HG03175 (cell line): ENCODE data around the gene RCAN1.
A peak's percentile ranks its signal among the peaks of the same experiment; 100 is the strongest.

ENCODE experiments used
- ATAC-seq: cut with Tn5 transposase; IDR thresholded peaks from one replicate; pipeline ENCODE4 v1.9.1; 2021; ENCODE audit warnings: mild to moderate bottlenecking, moderate library complexity; ENCODE audit not compliant: unreplicated experiment

Gene RCAN1

GRCh38 chr21:34599534-34600101, 15.3 kb downstream of the RCAN1 start:
- no peak for ATAC-seq

DNA sequence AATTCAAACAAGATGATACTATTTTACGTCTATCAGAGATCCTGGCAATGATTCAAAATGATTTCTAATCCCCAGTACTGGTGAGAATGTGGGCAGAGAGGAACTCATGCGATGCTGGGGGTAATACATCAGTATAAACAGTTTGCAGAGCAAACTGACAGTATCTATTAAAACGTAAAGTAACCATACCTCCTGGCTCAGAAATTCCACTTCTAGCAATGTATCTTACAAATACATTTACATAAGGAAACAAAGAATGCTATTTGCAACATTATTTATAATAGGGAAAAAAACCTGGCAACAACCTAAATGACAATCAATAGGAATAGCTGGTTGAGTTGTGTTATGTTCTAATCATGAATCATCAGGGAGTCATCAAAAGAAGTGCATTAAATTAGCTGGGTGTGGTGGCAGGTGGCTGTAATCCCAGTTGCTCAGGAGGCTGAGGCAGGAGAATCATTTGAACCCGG, 15.9 kb downstream of the RCAN1 start:
- ATAC-seq: no peak

DNA sequence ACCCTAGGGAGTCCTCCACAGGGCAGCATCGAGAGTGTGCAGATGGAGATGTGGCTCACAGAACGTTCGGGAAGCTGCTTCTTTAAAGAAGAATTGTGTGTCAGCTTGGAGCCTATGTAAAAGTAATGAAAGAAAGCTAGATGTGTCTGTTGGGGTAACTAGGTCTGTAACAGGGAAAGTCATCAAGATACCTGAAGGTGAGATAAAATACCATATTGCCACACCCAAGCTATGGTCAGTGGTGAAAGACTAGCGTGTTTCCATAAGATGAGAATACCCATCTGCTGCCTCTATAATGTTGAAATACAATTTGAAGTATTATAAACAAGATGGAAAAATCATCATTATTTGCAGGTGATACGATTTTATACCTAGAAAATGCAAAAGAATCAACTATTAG, 17.5 kb downstream of the RCAN1 start:
- no peak for ATAC-seq

DNA sequence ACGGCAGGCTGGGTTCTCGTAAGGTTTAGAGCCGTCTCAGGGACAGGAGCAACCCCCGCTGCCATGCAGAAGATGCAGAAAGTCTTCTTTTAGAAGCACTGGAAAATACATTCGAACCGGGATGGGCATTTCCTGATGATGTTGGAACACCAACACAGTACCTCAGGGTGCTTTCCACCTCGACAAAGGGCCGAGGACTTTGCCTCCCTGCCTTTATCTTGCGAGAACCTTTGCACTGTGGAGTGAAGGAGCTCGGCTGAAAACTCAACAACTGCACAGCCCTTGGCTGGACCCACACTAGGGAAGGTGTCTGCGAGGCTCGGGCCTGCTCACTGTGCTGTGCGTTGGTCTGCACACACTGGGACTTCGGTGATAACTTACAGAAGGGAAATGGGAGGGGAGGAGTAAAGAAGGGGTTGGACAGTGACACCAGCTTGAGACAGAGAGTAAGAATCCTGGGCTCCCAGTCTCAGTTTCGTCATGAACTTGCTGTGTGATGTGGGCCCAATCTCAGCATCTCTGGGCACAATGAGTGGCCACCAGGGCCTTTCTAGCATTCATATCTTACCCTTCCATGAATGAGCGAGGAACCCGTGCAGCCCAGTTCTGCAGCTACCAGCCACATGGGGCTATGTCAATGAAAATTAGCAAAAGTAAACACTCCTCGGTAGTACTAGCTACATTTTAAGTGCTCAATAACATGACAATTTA, 18.2 kb downstream of the RCAN1 start:
- ATAC-seq: no peak

DNA sequence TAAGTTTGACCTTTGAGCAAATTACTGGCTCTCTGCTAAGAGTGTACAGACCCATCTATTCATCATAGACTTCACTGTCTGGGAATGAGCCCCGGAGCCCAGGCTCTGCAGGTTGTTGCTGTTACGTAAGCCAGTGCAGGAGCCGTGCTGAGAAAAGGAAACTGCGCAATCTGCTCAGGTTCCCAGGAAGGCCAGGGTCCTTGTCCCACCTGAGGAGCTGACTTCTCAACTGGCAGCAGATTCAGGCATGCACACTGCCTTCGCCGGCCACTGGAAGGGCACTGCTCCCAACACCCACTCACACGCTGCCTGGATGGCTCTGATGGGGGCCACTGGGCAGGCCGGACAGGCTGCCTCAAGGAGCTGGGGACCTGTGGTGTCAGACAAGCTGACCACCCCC, 19.5 kb downstream of the RCAN1 start:
- no peak for ATAC-seq

DNA sequence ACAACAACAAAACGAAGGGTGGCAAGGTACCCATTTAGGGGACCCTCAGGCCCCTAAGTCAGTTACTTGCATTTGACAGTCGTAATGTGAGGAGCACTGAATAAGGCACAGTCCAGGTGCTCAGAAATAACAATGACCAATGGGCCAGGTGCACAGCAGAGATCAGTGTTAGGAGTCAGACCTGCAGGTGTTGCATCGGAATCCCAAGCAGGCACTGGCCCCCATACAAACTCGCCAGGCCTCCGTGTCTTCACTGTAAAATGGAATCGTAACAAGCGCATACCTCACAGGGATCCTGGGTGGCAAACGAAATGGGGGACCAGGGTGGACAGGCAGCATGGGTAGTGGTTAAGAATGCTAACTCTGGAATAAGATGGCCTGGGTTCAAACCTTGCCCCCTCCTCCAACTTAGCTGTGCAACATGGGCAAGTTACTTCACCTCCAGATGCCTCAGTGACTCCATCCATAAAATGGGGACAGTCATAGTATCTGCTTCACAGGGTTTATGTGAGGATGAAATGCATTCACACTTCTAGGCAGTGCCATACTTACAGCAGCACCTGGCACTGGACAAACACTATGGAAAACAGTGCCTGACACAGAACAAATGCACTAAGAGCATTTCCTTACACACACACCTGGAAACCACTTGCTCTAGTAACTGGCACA, 20.2 kb downstream of the RCAN1 start:
- no peak for ATAC-seq

- no peak for ATAC-seq
These were observed 20.9 kb downstream of the RCAN1 start for GRCh38 chr21:34593954-34594531.

GRCh38 chr21:34593423-34593822, 21.5 kb downstream of the RCAN1 start:
- no peak for ATAC-seq

DNA sequence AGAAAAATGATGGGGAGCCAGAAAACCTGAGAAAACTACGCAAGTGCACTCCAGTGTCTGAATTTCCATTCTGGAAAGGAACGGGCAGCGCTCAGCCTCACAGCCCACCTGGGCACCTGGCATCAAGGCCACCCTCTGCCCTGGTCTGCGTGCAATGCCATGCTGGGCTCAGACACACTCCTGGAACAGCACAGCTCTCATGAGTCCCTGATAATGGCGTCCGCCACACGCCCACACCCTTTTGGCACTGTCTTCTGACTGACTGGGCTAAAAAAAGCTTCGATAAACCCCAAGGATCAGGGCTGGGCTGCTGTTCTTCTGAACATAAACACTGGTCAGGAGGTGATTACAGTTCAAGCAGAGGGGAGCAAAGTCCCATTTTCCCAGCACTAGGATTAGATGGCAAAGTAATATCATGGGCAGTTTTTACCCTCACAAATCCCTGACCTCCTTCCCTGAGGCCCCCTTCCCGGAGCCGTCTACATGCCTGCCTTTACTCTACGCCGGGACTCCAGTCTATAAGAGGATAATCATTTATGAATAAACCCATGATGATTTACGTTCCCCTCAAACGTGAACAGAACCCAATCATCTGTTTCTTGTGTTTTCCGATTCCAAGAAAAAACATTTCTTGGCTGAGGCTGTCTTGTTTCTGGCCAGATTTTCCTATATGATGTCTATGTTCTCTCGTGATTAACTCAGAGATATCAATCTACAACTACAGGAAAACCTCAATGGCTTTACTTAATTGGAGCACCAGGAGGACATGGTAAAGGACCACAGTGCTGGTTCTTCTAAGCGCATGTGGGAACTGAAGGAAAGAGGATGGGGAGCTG, 22.6 kb downstream of the RCAN1 start:
- ATAC-seq: no peak

- ATAC-seq: no peak
These were observed 24.4 kb downstream of the RCAN1 start for GRCh38 chr21:34590520-34590919.

- no peak for ATAC-seq
These were observed 25.2 kb downstream of the RCAN1 start for GRCh38 chr21:34589511-34590282.

- ATAC-seq: no peak
These were observed 30.9 kb downstream of the RCAN1 start for GRCh38 chr21:34583926-34584563.

DNA sequence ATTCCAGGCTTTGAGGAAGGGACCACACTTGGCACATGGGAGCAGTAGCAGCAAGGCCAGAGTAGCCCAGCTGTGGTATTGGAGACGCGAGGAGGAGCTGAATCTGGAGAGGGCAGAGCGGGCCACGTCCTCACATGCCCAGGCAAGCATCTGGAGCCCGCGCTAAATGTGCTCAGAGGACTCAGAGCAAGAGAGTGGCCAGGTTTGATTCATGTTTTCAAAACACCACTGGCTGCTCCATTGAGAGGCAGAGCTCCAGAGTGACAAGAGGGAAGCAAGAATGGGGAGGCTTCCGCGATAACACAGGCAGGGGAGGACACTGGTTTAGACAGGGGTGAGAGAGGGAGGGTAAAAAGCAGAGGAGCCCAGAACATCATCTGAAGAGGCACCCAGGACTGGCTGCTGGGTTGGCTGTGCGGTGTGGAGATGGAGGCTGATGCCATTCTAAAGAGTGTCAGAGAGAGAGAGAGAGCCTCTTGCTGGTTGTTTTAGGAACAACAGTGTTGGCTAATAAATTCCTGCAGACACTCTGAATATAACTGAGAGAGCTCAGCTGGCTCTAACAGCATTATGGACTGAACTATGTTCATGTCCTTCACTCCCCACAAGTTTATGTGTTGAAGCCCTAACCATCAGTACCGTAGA, 32.3 kb downstream of the RCAN1 start:
- peak; percentile 51 for ATAC-seq

- no peak for ATAC-seq
These were observed 34.7 kb downstream of the RCAN1 start for GRCh38 chr21:34580181-34580700.

- no peak for ATAC-seq
These were observed 35.5 kb downstream of the RCAN1 start for GRCh38 chr21:34579411-34579810.

DNA sequence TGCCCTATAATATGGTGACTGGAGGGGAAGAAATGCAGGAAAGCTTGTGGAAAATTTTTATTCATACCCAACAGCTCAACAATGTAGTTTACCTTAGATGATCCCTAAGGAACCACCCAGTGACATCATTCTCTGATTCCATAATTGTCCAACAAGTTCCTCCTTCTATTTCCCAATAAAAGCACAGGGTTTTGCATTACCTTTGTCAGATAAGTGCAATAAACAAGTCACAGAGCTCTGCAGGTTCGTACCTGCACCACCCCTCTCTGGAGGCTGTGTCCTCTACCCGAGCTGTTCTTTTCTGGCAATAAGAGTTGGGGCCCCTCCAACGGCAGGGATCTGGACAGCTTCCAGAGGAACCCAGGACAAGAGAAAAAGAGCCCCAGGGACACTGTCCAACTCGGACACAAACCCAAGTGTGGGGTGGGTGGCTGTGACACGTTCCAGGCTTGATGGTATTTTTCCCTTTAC, 38.8 kb downstream of the RCAN1 start:
- ATAC-seq: no peak

DNA sequence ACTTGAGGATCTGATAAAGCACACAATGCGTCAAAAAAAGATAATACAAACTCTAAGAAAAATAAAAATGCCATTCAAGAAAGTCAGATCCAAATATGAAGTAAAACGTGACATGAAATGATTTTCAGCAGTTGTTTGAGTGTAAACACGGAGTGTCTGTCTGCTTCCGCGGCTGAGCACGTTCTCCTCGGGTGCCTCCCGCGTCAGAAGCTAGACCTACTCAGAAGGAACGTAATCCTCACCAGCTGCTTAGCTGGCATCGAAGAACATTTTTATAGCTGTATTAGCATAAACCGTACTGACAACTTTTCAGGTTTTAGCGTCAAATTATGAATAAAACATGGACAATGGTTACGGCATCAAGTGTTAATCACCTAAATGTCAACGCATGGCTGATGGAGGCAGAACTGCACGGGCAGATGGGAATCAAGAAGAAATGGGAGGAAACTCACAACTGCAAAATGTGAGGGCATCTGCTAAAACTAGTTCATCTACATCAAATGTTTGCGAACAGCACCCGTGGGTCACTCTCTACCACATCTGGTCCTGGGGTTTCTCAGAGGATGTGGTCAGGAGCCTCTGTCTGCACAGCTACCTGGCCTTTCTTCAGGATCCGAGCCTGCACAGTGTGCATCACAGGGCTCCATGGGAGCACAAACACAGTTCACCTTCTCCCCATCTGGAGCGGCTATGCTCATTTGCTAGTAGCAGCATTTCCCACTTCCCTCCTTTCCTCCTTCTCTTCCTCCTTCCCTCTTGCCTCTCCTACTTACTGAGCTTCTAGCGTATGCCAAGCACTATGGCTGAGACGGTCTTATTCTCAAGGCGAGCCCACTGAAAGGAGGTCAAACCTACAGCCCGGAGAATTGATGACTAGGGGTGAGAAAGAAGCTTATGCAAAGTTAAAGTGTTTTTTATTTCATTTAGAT, 40.0 kb downstream of the RCAN1 start:
- ATAC-seq: no peak

DNA sequence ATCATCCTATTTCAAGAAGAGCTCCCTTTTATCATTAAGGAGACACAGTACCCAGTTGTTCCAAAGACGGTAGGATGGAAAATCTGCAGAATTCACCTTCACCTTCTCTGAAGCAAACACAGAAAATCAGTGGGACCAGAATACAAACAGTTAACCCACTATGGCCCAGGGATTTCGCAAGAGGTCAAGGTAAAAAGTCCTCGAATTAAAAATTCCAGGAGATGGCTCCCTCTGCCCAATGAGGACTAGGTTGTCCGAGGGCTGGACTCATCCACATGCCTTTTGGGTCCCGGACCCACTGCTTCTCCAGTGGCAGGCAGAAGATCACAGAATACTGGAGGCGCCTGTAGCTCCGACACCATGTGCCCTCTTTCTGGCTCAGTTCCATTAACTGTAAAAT, 42.9 kb downstream of the RCAN1 start:
- no peak for ATAC-seq
